HL-60/S4 (cell line): ENCODE results near the gene UGT1A6.

Experiments used
- in situ Hi-C: fragments of 300-500 bp; cut with MboI; formaldehyde crosslinking; loops from 2 replicates; pipeline ENCODE4 v1.14.3; 2022; ENCODE audit warnings: low sequenced_read_pairs

Gene UGT1A6

GRCh38 chr2:233817361-233817911 is 124.7 kb downstream of the UGT1A6 start:
- in situ Hi-C loops, result no loop called here

GRCh38 chr2:233817995-233818638 is 125.4 kb downstream of the UGT1A6 start:
- in situ Hi-C loops, result no loop called here

GRCh38 chr2:233818639-233819621 is 126.2 kb downstream of the UGT1A6 start:
- in situ Hi-C loops, result no loop called here

GRCh38 chr2:233819884-233820773 is 127.4 kb downstream of the UGT1A6 start:
- in situ Hi-C loops, result no loop called here

- in situ Hi-C loops, result no loop called here
Measured at GRCh38 chr2:233820774-233821105, 128.1 kb downstream of the UGT1A6 start.

- in situ Hi-C loops, result no loop called here
Measured at GRCh38 chr2:233821196-233821595, 128.5 kb downstream of the UGT1A6 start.

GRCh38 chr2:233821709-233822100 is 129.0 kb downstream of the UGT1A6 start:
- in situ Hi-C loops, result no loop called here

- in situ Hi-C loops, result no loop called here
Measured at GRCh38 chr2:233822101-233822771, 129.5 kb downstream of the UGT1A6 start.
